KBM-7 (cell line): ENCODE results near the gene KCNIP3.
"Not testable (repeated sequence)": the region's sequence is repeated elsewhere in the genome, so short reads cannot be mapped to it uniquely, and the experiment has no call there.

ENCODE experiments used
- DNase-seq: peaks from one replicate; pipeline ENCODE4 v3.0.0-alpha.2; 2015
- in situ Hi-C: fragments of 300-500 bp; cut with MboI; formaldehyde crosslinking; loops from 2 replicates; pipeline ENCODE4 v1.14.3; 2020; ENCODE audit warnings: low sequenced_read_pairs, low pct_unique_long_range_greater_than_20kb, mixed read lengths

KCNIP3 gene

GRCh38 chr2:95376311-95377215, 79.4 kb downstream of the KCNIP3 start:
- in situ Hi-C loops: no loop called here
- no peak for DNase-seq

- no peak for DNase-seq
- in situ Hi-C loops: no loop called here
These were observed 80.3 kb downstream of the KCNIP3 start for GRCh38 chr2:95377216-95378123.

GRCh38 chr2:95378281-95378680, 81.1 kb downstream of the KCNIP3 start:
- in situ Hi-C loops, DNase-seq: not testable (repeated sequence)

- in situ Hi-C loops: no loop called here
These were observed 82.3 kb downstream of the KCNIP3 start for GRCh38 chr2:95379371-95379831.

DNA sequence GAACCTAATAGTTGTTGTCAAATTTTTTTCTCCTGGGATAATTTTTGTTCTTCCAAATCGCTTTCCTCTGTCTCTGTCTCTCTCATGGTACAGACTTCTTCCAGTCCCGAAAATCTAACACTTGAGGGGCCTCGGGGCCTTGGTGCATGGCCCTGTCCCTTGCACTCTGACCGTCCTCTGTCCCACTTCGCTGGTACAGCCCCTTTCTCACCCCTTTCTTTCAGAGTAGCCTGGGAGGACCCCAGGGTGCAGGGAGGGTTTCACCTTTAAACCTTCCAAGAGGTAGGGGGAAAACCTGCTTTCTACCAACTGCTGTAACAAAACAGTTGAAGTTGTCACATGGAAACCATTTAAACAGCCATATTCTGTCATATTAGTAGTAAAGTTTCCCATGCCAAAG, 83.1 kb downstream of the KCNIP3 start:
- no peak for DNase-seq
- in situ Hi-C loops: no loop called here

More at GRCh38 chr2:95379371-95379831, 82.3 kb downstream of the KCNIP3 start:
- DNase-seq: no peak

GRCh38 chr2:95380731-95381130, 83.6 kb downstream of the KCNIP3 start:
- DNase-seq: no peak
- in situ Hi-C loops: no loop called here

DNA sequence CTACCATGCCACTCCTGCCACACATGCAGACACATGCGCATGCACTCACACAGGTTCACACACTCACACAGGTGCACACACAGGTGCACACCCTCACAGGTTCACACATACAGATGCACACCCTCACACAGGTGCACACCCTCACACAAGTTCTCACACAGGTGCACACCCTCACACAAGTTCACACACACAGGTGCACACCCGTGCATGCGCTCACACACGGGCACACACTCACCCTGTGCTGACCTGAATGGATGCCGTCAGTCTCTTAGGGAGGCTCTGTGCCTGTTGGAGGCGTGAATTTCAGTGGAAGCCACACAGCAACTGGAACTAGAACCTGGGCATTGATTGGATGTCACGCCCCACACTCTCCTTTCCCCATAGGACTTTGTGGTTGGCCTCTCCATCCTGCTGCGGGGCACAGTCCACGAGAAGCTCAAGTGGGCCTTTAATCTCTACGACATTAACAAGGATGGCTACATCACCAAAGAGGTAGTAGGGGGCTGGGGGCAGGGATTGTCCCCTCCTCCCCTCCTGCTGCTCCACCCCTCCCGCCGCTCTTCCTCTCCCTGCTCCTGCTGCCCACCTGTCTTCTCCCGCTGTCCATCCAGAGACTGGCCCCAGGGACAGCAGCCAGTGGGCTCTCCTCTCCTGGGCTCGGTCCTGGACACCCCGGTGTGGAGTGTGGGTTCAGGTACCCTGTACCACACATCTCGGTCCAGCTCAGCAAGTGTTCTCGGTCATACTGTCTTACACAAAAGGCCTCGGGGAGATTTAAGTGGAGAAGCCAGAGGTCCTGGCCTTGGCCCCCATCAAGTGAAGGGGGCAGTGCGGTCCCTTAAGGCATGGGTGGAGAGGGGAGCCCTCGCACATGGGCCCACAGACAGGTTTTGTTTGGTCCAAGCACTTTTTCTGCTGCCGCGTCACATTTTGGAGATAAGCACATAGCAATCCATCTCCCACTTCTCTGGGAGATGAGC, 84.4 kb downstream of the KCNIP3 start:
- in situ Hi-C loops: no loop called here
- DNase-seq: no peak

DNA sequence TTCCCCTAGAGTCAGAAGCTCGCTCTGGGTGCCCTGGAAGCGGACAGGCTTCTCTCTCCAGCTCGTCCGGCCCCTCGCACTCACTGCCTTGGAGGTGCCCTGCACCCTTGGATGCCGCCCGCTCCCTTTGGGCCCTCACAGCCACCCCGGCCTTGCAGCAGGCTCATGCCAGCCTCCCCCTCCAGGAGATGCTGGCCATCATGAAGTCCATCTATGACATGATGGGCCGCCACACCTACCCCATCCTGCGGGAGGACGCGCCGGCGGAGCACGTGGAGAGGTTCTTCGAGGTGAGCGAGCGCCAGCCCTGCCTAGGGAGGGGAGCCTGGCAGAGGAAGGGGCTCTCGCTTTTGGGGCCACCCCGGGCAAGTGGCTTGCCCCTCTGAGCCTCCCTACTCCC, 85.0 kb downstream of the KCNIP3 start:
- in situ Hi-C loops: no loop called here
- DNase-seq: no peak

DNA sequence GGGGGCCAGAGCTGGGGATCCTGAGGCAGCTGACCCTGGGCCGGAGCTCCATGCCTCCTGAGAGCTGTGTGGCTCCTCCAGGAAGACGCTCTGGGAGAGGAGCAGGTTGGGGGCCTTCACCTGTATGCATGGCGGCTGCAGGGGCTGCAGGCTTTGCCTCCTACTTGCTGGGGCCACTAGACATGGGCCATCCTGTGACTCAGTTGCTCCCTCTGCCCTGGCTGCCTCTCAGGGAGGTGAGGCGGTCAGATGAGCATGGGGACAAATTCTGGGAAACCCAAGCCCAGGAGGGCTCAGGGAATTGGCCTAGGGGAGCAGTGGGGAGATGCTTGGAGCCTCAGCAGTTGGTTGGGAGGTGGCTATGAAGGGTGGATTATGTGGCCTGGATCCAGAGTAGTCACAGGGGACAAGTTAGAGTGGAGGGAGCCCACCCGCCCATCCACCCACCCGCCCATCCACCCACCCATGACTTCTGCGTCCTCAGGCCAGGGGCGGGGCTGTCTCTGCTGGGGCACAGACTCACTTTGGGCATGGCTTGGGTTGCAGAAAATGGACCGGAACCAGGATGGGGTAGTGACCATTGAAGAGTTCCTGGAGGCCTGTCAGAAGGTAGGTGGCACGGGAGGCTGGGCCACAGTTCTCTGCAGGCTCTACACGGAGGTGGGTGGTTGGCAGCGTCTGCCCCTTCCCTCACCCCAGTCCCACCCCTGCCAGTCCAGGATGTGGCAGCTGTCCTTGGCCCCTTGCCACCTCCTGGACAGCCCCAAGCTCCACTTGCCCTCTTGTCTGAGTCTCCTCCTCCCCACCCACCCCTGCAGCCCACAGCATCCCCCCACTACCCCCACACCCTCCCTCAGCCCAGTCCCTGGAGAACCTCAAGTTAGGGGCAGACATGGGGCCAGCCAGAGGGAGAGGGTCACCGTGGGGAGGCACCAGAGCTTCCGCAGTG, 85.8 kb downstream of the KCNIP3 start:
- in situ Hi-C loops: no loop called here
- no peak for DNase-seq

- in situ Hi-C loops: no loop called here
- DNase-seq: no peak
These were observed 86.5 kb downstream of the KCNIP3 start for GRCh38 chr2:95383635-95384027.

DNA sequence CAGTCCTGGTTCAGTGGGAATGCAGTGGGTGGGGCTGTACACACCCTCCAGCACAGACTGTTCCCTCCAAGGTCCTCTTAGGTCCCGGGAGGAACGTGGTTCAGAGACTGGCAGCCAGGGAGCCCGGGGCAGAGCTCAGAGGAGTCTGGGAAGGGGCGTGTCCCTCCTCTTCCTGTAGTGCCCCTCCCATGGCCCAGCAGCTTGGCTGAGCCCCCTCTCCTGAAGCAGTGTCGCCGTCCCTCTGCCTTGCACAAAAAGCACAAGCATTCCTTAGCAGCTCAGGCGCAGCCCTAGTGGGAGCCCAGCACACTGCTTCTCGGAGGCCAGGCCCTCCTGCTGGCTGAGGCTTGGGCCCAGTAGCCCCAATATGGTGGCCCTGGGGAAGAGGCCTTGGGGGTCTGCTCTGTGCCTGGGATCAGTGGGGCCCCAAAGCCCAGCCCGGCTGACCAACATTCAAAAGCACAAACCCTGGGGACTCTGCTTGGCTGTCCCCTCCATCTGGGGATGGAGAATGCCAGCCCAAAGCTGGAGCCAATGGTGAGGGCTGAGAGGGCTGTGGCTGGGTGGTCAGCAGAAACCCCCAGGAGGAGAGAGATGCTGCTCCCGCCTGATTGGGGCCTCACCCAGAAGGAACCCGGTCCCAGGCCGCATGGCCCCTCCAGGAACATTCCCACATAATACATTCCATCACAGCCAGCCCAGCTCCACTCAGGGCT, 87.9 kb downstream of the KCNIP3 start:
- DNase-seq: no peak
- in situ Hi-C loops: no loop called here

DNA sequence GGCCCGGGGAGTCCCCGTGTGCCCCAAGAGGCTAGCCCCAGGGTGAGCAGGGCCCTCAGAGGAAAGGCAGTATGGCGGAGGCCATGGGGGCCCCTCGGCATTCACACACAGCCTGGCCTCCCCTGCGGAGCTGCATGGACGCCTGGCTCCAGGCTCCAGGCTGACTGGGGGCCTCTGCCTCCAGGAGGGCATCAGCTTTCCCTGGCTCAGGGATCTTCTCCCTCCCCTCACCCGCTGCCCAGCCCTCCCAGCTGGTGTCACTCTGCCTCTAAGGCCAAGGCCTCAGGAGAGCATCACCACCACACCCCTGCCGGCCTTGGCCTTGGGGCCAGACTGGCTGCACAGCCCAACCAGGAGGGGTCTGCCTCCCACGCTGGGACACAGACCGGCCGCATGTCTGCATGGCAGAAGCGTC, 88.4 kb downstream of the KCNIP3 start:
- in situ Hi-C loops: no loop called here
- DNase-seq: no peak

- DNase-seq: no peak
- in situ Hi-C loops: no loop called here
These were observed 88.9 kb downstream of the KCNIP3 start for GRCh38 chr2:95386031-95386430.

DNA sequence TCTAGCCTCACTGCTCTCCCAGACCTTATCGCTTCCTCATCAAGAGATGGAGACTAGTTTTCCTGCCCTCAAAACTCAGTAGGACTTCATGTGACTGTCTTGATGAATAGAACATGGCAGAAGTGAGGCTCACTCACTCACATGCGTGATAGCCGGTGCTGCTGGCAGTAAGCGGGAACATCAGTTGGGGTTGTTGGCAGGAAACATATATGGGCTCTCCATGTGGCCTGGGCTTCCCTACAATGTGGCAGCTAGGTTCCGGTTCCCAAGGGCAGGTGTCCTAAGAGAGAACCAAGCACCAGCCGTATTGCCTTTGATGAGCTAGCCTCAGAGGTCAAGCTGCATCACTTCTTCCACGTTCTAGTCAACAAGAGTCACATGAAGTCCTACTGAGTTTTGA, 90.2 kb downstream of the KCNIP3 start:
- in situ Hi-C loops: no loop called here
- no peak for DNase-seq

DNA sequence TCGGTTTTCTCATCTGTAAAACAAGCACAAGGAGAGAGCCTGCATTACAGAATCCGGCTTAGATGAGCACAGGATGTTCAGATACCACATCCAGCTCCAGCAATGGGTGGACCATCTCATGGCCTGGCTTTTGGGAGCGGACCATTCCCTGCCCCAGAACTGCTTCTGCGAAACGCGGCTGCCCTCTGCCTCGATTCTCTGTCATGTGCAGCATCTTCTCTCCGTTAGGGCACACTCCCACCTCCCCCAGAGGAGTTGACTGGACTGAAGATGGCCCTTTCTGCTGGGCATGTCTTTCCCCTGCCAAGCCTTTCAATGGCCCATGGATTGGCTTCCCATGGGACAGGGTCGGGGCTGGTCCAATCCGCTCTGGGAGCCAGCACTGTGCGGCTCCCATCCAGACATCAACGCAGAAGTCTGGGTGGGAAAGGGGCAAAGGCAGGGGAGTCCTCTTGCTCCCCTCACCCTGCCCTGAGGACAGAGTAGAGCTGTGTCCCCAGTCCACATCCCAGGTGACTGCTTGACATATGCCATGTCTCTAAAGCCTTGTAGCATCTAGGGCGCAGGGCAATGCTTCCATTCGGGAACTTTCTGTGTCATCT, 91.0 kb downstream of the KCNIP3 start:
- DNase-seq: no peak
- in situ Hi-C loops: no loop called here

- DNase-seq: no peak
- in situ Hi-C loops: no loop called here
These were observed 91.7 kb downstream of the KCNIP3 start for GRCh38 chr2:95388856-95389244.
